NCI-H524 (cell line): Measurements from ENCODE around the gene SSH2.

Experiments
- DNase-seq, 2 experiments: peaks; one replicate each; lab custom pipeline; 2025; lab: John Stamatoyannopoulos, UW

The SSH2 gene

DNA sequence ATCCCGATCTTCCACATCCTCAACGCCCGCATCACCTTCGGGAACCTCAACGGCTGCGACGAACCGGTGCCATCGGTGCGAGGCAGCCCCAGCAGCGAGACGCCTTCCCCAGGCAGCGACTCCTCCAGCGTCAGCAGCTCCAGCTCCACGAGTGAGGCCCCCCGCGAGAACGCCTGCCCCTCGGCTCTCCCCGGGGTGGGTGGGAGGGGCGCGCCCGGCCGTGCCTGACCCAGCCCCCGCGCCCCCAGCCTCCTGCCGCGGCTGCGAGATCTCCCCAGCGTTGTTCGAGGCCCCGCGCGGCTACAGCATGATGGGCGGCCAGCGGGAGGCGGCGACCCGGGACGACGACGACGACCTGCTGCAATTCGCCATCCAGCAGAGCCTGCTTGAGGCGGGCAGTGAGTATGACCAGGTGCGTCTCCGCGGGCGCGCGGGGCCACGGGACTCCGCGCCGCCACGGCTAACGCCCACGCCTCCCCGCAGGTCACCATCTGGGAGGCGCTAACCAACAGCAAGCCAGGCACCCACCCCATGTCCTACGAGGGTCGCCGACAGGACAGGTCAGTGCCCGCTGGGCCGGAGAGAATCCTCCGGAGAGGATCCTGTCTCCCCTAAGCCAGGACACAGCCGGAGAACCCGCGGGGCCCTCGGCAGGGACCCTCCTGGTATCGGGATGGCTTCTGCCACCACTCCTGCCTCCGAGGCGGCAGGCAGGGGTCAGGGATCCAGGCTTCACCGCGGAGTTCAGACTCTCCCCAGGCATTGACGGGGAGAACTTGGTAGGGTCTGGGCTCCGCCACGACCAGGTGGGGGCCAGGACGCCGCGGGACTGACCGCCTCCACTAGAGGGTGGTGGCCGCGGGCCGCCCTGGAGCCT lies 317.4 kb downstream of the SSH2 start:
- DNase-seq, result no peak

DNA sequence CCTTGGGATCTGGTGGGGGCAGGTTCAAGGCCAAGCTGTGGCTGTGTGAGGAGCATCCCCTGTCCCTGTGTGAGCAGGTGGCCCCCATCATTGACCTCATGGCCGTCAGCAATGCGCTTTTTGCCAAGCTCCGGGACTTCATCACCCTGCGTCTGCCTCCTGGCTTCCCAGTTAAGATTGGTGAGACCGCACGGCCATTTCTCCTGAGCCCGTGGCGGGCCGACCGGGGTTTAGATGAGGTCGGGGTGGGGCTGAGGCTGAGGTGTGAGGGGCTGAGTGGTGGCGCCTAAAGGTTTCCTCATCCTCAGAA lies 318.0 kb downstream of the SSH2 start:
- no peak for DNase-seq

DNA sequence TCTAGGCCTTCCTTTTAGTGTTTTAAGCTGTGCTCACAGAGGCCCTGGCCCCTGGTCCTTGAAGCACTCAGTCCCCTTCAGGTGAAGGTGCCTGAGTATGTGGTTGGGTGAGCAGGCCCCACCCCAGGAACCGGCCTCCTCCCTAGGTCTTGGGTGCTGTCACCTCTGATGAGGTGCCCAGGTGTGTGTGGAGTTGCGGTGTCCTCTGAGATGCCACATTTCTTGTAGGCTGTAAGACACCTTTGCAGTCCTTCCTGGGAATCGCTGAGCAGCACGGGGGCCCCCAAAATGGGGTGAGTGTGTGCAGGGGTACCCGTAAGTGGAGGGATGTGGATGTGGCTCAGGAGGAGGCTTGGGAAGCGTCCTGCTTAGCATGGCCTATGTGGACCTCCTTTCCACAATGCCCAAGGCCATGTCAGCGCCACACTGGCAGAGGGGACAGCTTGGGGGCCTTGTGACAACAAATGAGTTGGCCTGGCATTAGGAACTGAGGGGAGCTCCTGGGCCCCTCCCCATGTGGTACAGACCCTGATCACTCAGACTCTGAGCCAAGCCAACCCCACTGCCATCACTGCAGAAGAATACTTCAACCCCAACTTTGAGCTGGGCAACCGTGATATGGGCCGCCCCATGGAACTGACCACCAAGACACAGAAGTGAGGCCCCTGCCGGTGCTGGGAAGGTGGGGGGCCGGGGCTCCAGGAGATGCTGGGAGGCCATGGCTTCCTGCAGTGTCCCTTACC lies 318.5 kb downstream of the SSH2 start:
- DNase-seq, result no peak

- no peak for DNase-seq
These were observed 319.6 kb downstream of the SSH2 start for GRCh38 chr17:29610395-29610794.

GRCh38 chr17:29608986-29609385 lies 321.0 kb downstream of the SSH2 start:
- DNase-seq, result no peak

GRCh38 chr17:29607557-29608195 lies 322.4 kb downstream of the SSH2 start:
- DNase-seq, result no peak

DNA sequence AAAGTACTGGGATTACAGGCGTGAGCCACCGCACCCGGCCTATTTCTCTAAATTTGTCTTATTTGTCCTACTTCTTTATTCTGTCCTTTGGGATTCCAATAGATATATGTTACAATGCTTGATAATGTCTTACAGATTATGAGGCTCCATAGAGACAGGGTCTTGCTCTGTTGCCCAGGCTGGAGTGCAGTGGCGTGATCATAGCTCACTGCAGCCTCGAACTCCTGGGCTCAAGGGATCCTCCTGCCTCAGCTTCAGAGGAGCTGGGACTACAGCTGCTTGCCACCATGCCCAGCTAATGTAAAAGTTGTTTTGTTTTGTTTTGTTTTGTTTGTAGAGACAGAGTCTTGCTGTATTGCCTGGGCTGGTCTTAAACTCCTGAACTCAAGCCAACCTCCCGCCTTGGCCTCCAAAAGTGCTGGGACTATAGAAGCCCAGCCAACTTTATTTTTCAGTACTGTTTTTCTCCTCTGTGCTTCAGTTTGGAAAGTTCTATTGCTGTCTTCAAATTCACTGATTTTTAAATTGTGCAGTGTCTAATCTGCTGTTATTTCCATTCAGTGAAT lies 326.8 kb downstream of the SSH2 start:
- no peak for DNase-seq

DNA sequence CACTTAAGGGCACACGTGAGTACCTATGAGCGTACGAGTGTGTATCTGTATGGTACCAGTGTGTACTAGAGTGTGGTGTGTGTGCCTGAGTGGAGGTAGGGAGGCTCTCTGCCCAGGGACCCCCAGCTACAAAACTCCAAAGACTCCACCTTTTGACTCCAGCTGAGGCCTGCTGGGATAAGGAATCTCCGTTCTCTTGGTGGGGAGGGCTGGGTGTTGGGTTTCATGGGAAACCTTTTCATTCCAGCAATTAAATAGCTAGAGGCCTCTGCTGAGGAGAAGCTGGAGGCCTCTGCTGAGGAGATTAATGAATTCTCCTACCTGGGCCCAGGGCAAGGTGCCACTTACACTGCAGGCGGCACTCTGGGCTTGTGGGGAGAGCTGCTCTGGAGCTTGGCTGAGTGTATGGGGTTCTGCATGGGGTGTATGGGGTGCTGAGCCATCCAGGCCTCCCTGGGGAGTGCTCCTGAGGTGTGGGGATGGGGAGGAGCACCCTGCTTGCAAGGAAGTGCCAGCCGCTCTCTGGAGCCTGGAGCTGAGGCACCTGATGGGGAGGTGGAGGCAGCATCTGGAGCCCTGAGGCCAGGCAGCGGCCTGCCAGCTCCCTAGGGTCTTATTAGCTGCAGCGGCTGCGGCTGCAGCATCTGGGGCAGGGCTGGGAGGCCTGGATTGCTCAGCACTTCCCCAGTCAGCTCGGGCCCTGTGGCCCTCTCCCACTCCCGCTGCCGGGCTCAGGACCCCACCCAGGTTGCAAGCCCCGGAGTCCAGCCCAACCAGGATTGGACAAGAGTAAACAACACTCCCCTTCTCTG lies 332.5 kb downstream of the SSH2 start:
- DNase-seq, result peak; percentile 31 to 74

GRCh38 chr17:29596811-29597210 lies 333.2 kb downstream of the SSH2 start:
- no peak for DNase-seq

GRCh38 chr17:29595943-29596774 lies 333.9 kb downstream of the SSH2 start:
- DNase-seq, result no peak

GRCh38 chr17:29595107-29595942 lies 334.7 kb downstream of the SSH2 start:
- no peak for DNase-seq

DNA sequence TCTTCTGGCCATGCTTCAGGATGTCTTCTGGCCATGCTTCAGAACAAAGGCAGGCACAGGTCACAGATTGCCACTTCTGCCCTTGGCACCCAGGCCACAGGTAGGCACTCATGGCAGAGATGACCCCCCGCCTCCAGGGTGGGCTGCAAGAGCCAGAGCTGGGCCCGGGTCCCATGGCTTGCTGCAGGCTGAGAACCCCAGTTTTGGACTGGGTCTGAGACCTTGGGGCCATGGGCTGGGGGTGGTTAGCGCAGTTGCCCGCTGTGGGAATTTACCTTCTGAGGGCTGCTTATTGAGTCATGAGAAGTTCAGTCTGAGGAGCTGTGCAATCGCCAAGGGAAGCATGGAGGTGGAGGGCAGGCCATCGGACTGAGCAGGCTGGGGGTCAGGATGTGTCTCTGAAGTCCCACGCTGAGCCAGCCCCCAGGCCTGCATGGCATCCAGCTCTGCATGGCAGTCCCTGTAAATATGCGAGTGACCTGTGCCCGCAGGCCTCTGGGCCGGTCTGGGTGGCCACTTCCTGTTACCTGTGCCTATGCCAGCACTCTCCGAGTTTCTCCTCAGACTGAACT lies 335.4 kb downstream of the SSH2 start:
- no peak for DNase-seq

- DNase-seq, result peak; percentile 77 to 83
These were observed 336.2 kb downstream of the SSH2 start for GRCh38 chr17:29593591-29594518.

GRCh38 chr17:29592850-29593551 lies 337.0 kb downstream of the SSH2 start, which contains the start of gene ANKRD13B:
TSS of gene ANKRD13B (plus strand) at chr17:29593132. CDS start at chr17:29593622, 490 bp downstream.
- peak; percentile 90 to 96 for DNase-seq

- peak; percentile 95 to 97 for DNase-seq
These were observed 338.1 kb downstream of the SSH2 start for GRCh38 chr17:29591737-29592608.

GRCh38 chr17:29591146-29591736 lies 338.8 kb downstream of the SSH2 start:
- DNase-seq, result peak; percentile 90
